HG03439 (cell line): ENCODE measurements around the gene PSPN.
"Not testable (repeated sequence)": the region's sequence is repeated elsewhere in the genome, so short reads cannot be mapped to it uniquely, and the experiment has no call there.

Source experiments
- ATAC-seq: cut with Tn5 transposase; IDR thresholded peaks from one replicate; pipeline ENCODE4 v1.9.1; 2021; ENCODE audit warnings: mild to moderate bottlenecking, moderate library complexity; ENCODE audit not compliant: unreplicated experiment

The PSPN gene

DNA sequence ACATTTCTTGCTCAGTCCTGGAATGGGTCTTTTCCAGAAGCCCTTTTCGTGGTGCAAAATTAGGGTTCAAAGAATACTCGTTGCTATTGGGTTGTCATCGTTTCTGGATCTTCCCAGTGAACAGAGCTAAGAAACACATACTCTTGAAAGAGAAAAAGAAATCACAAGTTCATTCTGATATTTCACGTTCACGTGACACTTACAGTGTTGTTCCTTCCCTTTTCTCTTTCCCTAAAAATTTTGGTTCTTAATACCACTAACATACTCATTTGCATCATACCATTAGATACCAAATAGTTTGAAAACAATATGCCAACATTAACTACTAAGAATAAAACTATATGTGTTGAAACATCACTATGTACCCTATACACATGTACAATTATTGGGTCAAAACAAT, 30.7 kb upstream of the PSPN start:
- ATAC-seq: no peak

DNA sequence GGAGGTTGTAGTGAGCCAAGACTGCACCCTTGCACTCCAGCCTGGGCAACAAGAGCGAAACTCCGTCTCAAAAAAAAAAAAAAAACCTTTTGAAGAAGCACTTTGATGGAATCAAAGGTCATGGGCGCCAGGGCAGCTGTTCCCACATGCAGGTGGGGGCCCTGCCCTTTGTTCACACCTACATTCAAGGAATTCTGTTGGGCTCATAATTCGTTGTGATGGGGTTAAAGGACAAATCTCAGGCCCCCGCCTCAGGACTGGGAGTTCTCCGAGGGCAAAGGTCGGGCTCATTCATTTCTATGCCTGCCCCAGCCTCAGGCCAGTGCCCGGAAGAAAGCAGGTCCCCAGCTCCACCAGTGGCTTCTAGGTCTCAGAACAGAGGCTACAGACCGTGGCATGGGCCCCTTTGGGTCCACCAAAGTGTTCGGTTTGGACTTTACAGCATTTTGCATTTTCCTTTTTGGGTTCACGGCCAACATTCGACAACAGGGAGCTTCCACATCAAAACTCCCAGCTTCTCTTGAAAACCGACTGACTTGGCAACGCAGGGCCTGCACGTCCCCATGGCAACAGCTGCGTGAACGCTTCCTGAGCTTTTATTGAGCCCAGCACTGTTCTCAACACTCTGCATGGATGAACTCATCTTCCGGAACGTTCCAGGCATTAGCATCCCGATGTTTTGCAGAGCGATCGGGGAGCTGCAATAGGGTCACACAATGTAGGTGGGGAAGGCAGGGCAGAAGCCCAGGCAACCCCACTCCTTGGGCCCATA, 27.3 kb upstream of the PSPN start:
- ATAC-seq: no peak

DNA sequence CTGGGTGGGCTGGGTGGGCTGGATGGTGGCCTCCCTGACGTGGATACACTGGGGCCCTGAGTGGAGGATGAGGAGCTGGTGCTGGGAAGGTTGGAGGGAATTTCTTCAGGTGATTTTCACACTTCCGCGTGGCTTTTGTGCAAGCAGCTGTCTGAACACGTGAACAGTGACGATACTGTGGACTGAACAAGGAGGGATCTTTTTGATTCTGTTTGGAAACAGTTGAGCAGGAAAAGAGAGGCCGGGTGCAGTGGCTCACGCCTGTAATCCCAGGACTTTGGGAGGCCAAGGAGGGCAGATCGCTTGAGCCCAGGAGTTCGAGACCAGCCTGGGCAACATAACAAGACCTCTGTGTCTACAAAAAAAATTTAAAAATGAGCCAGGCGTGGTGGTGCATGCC, 26.3 kb upstream of the PSPN start:
- no peak for ATAC-seq

DNA sequence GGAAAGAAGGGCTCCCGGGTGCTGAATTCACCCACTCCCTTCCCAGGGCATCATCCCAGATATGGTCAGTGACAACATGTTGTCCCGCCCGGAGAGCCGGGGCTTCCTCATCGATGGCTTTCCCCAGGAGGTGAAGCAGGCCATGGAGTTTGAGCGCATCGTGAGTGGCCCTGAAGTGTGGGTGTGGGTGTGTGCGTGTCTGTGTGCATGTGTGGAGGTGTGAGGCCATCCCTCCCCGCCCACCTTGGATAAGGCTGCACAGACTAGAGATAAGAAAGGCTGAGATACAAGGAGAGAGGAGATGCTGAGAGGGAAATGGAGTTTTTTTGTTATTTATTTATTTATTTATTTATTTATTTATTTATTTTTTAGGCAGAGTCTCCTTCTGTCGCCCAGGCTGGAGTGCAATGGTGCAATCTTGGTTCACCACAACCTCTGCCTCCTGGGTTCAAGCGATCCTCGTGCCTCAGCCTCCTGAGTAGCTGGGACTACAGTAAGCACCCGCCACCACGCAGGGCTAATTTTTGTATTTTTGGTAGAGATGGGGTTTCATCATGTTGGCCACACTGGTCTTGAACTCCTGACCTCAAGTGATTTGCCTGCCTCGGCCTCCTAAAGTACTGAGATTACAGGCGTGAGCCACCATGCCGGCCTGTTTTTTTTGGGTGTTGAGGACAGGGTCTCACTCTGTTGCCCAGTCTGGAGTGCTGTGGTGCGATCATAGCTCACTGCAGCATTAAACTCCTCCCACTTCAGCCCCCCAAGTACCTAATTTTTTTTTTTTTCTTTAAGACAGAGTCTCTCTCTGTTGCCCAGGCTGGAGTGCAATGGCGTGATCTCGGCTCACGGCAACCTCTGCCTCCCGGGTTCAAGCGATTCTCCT, 24.6 kb upstream of the PSPN start:
- ATAC-seq: not testable (repeated sequence)

DNA sequence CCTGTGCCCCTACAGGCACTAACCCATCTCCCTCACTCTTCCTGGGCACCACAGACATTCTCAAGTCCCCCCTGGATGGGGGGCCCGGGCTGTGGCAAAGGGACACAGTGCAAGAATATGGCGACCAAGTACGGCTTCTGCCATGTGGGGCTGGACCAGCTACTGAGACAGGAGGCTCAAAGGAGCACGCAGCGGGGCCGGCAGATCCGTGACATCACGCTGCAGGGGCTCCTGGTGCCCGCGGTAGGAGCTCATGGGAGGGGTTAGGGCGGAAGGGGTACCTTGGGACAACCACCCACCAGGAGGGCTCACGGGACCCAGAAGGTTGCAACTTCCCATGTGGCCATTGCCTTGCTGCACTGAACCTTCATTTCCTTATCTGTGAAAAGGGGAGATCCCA, 20.6 kb upstream of the PSPN start:
- no peak for ATAC-seq

DNA sequence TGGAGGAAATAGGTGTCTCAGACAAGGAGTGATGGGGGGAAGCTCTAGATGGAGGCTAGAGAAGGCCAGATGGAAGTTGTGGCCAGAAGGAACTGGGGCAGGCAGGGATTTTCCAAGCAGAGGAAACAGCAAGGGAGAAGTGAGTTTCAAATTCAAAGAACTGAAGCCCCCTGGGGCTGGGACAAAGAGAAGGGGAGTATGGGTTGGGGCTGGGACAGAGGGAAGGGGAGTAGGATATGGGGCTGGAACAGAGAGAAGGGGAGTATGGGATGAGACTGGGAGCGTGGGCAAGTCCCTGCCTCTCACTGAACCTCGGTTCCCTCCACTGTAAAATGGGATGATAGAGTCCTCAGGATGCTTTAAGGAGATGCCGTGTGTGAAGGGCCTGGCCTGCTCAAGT, 19.1 kb upstream of the PSPN start:
- ATAC-seq: no peak

DNA sequence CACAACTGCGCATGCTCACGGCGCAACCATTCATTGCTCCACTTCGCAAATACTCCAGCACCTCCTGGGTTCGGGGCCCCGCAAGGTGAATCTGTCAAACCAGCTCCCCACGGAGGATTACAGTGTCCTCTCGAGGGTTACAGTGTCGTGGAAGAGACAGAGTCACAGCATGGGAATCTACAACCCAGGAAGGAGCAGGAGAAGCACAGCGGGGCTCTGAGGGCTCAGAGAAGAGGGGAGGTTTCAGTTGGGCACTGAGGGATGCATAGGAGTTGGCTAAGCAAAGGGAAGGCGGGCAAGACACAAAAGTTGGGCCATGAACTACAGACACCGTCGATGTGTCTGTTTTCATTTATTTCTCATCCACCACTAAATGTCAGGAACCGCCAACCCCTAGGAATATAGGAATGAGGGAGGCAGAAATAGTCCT, 18.3 kb upstream of the PSPN start:
- ATAC-seq: no peak

DNA sequence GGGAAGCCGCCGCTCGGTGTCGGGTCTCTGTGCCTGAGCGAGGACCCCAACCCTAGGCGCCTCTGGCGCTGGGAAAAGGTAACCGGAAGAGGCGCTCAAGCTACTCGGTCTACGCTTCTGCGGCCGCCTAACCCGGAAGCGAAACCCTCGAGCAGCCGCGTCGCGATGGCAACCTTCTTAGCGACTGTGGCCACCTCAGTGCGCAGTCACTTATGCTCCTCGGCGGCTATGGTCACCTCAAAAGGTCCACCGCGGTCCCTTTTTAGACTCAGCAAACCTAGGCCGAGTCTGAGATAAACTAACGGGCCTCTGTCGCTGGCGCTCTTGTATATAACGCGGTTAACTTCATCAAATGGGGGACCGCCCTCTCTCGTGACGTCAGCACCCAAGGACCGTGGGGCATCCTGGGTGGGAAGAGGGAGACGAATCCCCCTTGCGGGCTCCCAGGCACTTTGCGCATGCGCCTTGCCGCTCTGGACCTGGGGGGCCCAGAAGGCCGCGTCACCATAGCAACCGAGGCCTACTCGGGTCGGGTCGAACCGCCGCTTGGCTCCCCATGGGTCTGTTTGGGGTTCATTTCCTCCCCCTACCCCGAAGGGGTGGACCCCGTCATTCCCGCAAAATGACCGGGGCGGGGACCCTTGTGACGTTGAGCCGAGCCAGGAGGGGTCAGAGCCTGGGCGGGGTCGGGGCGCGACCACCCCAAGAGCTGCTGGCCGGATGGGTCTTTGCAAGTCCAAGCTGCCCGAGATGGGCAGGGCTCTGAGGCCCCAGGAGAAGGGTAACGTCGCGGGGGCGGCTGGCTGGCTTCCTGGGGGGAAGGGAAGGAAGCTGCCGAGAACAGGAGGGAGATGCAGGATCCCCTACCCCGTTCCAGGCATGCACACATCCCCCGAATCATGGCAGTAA, 17.6 kb upstream of the PSPN start, which contains the start of gene GTF2F1:
Gene GTF2F1 (minus strand): TSS at position 91 of the 909 bp plus-strand sequence. CDS start 169 bp downstream, outside the sequence.
- ATAC-seq: peak; percentile 75

DNA sequence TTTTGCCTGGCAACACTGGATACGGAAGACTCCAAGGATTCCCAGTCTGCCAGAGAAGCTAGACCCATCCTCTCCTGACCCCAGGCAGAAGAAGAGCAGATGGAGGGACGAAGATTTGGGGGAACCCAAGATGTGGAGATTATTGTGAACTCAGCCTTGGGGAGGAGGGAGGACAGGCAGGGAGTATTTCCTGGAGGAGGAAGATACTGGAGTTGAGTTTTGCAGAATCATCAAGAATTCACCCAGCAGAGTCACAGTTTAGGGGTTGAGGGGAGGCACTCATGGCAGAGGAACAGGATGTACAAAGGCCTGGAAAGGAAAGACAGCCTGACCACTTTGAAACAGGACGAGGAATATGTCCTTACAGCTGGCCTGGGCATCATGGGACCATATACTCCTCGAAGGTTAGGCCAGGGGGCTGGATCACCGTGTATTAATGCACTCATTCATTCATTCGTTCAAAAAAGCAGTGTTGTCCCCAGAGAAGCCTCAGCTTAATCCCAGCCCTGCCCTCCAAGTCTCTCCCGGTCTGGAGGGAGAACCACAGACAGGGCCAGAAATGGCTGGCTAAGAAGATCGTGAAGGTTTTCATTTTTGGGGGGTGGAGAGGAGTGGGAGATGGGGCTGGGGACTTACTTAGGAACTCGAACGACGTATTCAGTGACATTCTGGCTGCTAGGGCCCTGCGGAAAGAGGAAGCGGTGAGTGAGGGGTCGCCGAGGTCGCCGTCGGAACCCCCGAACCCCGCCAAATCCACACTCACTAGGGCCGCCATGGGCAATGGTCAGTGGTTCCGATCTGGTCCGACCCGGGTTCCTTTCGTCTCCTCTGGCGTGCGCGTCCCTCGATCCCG, 16.7 kb upstream of the PSPN start:
- ATAC-seq: peak; percentile 15

DNA sequence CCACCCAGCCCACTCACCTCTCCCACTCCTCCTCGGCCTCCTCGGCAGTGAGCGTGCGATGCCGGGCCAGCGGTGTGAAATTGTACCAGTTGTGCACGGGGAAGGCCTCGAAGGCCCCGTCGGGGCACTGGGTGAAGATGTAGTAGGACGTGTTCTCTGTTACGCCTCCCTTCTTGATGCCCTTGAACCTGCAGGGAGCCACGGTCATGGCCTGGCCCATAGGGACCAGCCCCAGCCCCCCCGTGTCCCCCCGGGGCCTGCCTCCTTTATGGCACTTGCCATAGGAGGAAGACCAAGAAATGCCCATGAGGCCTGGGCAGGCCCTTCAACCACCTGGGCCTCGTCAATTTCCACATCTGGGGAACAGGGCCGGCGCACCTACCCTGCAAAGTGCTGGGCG, 11.6 kb upstream of the PSPN start:
- no peak for ATAC-seq

DNA sequence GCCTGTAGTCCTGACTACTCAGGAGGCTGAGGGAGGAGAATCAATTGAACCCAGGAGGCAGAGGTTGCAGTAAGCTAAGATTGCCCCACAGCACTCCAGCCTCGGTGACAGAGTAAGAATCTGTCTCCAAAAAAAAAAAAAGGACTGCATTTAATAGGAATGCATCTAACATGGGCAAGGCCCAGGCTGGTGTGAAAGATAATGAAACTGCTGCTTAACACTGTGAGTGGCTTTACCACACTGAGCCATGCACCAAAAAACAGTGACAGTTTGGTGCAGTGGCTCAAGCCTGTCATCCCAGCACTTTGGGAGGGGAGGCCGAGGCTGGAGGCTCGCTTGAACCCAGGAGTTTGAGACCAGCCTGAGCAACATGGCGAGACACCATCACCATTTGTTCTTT, 8.6 kb upstream of the PSPN start:
- ATAC-seq: no peak

DNA sequence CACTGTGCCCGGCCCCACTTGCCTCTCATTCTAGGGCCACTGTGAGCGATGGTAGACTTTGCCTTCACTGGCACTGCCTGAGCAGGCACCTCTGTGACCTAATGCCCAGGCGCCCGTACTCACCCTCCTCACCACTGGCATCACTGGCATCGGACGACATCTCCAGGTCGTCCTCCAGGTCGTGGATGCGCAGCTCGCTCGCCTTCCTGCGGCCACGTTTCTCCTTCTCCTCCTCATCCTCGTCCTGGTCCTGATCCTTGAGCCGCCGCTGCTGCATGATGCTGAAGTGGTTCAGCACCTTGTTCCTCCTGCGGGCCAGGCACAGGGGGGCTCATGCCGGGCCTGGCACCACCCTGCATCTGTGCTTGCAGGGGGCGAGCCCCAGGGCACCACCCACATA, 7.5 kb upstream of the PSPN start:
- ATAC-seq: no peak

DNA sequence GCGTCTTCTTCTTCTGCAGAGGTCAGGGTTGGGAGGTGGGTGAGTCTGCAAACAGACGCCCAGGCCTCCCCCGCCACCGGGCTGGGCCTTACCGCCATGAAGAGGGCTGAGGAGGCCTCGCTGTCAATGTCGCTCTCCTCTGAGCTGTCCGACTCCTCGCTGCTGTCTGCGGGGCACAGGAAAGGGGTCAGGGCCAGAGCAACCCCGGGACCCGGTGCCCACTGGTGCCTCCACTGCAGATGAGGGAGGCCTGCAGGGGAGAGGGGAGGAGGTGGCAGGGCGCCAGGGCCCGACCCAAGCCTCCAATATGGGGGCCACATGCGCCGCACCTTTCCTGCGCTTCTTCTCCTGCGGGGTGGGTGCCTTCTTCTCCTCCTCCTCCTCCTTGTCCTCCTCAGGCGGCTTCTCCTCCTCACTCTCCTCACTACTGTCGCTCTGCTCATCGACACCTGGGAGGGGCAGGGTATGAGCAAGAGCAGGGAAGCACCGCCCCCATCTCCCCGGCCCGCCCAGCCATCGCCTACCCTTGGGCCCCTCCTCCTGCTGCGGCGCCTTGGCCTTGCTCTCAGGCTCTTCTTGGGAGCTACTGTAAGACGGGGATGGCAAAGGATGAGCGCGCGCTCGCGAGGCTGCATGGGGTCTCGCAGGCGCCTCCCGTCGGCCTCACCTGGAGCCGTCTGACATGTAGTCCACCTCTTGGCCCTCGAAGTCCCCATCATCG, 5.5 kb upstream of the PSPN start:
- ATAC-seq: no peak

DNA sequence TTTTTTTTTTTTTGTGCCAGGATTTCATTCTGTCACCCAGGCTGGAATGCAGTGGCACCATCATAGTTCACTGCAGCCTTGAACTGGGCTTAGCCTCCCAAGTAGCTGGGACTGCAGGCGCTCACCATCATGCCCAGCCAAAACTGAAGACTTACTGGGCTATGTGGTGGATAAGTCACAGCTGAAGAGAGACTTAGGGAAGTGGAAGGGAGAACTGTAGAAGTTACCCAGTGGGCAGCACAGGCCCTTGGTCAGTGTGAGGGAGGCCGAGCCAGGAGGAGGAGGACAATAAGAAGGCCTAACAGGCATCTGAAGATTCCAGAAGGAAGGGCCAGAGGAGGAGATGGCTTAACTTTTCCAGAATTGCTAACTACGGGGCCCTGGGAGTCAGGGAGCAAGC, 4.0 kb upstream of the PSPN start:
- no peak for ATAC-seq

DNA sequence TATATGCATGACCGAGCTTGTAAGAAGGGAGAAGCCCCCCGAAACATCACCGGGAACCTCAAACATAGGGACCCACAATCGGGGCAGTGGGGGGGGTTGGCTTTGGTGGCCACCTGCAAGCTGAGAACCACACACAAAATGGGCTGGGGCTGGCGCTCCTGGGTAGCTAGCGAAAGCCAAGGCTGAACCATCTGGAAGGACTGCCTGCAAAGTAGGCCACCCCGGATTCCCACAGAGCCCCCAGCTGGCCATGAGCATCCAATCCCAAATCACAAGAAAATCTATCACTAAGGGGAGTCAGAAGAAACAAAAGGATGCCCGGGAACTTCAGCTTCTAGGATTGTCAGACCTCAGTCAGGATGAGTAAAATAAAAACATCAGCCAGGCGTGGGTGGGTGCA, 2.8 kb upstream of the PSPN start:
- ATAC-seq: no peak

DNA sequence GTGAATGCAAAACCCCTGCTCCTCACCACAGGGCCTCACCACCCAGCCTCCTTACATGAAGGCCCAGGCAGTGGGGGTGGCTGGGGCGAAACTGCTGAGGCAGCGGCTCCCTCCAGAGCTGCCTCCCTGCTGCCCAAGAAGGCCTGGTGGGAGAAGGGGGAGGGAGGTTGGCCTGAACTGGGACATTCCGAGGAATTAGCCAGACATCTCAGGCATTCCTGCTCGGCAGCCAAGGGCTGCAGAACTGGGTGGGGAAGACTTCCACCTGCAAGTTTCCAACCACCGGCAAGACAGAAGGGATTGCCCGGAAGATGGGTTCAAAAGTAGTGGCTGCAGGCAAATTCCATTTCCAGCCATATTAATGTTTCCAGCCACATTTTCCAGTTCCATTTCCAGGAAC, 2.3 kb upstream of the PSPN start:
- ATAC-seq: no peak

DNA sequence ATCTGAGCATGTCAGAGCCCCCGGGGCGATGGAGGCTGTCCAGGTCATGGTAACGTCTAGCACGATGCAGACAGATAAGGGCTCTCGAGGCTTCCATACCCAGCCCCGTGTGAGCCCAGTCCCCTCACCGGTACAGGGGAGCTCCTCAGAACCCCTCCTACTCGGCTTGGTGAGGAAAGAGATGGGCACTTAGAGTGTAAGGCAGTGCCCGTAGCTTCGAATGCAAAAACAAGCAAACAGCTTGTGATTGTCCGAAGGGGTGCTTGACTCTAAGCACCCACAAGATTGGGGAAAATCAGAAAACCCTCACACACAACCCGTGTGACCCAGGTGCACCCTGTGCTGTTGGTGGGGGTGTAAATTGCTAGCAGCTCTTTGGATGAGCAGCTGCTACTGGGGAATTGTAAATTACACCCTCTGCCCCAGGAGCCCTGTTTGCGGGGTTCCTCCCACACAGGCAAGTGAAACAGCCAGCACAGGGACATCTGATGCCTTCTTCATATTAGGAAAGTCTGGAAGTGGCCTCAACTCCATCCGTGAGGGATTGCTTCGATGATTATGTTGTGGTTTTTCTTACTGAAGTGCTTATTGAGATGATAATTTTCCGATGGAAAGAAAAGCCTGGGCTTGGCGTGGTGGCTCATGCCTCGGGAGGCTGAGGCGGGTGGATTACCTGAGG, 918 bp upstream of the PSPN start:
- no peak for ATAC-seq

DNA sequence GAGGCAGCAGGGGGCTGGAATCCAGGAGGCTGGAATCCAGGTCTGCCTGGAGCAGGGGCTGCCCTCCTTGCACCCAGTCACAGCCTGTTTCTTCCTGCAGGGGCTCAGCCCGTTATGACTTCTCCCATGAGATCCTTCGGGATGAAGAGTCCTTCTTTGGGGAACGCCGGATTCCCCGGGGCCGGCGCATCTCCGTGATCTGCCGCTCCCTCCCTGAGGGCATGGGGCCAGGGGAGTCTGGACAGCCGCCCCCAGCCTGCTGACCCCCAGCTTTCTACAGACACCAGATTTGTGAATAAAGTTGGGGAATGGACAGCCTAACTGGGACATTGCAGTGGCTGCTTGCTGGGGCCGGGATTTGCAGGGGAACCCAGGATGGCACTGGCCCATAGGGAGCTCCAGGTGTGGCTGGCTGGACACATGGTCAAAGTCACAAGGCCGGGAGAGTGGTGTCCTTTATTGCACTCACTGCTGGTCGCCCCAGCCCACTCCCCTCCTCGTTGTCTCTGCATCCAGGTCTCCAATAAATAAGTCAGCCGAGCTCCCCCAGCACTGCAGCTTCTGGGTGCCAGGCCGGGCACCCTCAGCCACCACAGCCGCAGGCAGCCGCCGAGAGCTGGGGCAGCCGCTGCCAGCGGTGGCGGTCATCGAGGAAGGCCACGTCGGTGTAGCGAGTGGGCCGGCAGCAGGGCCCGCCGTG, 872 bp downstream of the PSPN start:
- ATAC-seq: no peak
